Suppressor macrophage (primary cell): ENCODE measurements around the gene LRBA.

ENCODE experiments used
- DNase-seq, 4 experiments: peaks; one replicate each; pipeline ENCODE4 v3.0.0-alpha.2; 2020 to 2022

Gene LRBA

GRCh38 chr4:151021637-151022334, 6.7 kb upstream of the LRBA start:
- no peak for DNase-seq

GRCh38 chr4:151015459-151016347, 619 bp upstream of the LRBA start:
- peak; percentile 81 to 94 (median 88) for DNase-seq

- DNase-seq: no peak
These were observed 1.1 kb downstream of the LRBA start for GRCh38 chr4:151013944-151014343.

GRCh38 chr4:151013491-151013890, 1.6 kb downstream of the LRBA start:
- no peak for DNase-seq

- peak in 1 of 4 experiments; percentile 2 for DNase-seq
These were observed 2.3 kb downstream of the LRBA start for GRCh38 chr4:151012820-151013219.

- DNase-seq: no peak
These were observed 2.7 kb downstream of the LRBA start for GRCh38 chr4:151012376-151012775.

GRCh38 chr4:151004222-151004621, 10.9 kb downstream of the LRBA start:
- no peak for DNase-seq

- no peak for DNase-seq
These were observed 14.2 kb downstream of the LRBA start for GRCh38 chr4:151000747-151001429.

GRCh38 chr4:150999086-150999485, 16.0 kb downstream of the LRBA start:
- peak in 2 of 4 experiments; percentile 42 to 47 for DNase-seq

- peak in 1 of 4 experiments; percentile 16 for DNase-seq
These were observed 17.9 kb downstream of the LRBA start for GRCh38 chr4:150997141-150997540.

GRCh38 chr4:150994721-150995120, 20.4 kb downstream of the LRBA start:
- DNase-seq: no peak

GRCh38 chr4:150993577-150993976, 21.5 kb downstream of the LRBA start:
- DNase-seq: peak in 1 of 4 experiments; percentile 11

GRCh38 chr4:150990993-150991392, 24.1 kb downstream of the LRBA start:
- DNase-seq: no peak

GRCh38 chr4:150990250-150990649, 24.8 kb downstream of the LRBA start:
- no peak for DNase-seq

GRCh38 chr4:150988238-150988637, 26.8 kb downstream of the LRBA start:
- no peak for DNase-seq

- DNase-seq: no peak
These were observed 27.9 kb downstream of the LRBA start for GRCh38 chr4:150987204-150987603.

GRCh38 chr4:150986085-150986484, 29.0 kb downstream of the LRBA start:
- DNase-seq: no peak

- DNase-seq: no peak
These were observed 31.2 kb downstream of the LRBA start for GRCh38 chr4:150983851-150984250.

GRCh38 chr4:150982557-150983233, 32.4 kb downstream of the LRBA start:
- DNase-seq: no peak

GRCh38 chr4:150978738-150979575, 36.1 kb downstream of the LRBA start:
- no peak for DNase-seq

GRCh38 chr4:150976478-150977118, 38.5 kb downstream of the LRBA start:
- peak; percentile 1 to 53 (median 32) for DNase-seq
